ENCODE data around the gene PTPN23.

Gene PTPN23

DNA sequence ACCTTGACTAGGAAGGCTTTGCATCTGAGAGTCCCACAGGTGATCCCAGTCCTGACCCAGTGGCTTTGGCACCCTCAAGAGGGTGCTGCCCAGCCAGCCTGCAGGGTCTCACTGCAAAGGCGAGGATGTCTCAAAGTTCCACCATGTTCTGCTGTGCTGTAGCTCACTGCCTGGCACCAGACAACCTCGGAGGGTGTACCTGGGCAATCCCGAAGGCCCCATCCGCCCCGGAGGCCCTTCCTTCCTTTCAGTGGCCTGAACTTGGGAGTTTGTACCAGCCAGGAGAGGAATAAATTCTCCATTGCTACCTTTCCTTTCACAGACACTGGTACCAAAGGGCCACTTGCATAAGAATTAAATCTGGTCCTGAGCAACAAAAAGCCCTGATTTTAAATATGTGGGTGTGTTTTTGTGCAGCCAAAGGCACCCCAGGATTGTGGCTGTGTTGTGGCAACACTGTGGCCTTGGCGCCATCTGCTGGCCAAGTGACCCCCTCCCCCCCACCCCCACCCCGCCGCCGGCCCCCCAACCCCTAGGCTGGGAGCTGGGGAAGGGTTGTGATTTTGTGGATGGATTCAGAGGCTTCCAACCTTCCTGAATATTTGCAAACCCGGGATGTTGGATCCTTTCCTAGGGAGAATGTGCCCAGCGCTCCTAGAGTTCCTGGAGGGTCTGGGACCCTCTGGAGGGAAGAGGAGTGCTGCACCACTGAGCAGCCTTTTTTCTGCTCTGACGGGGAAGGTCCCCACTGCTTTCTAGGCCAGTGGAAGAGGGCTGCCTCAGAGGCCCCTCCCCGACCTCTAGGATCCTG, 9.7 kb upstream of the PTPN23 start:
- no peak for DNase-seq (ENCODE audit: low spot score)

- DNase-seq (ENCODE audit: low spot score): no peak
These were observed 6.2 kb upstream of the PTPN23 start for GRCh38 chr3:47374587-47374986.

DNA sequence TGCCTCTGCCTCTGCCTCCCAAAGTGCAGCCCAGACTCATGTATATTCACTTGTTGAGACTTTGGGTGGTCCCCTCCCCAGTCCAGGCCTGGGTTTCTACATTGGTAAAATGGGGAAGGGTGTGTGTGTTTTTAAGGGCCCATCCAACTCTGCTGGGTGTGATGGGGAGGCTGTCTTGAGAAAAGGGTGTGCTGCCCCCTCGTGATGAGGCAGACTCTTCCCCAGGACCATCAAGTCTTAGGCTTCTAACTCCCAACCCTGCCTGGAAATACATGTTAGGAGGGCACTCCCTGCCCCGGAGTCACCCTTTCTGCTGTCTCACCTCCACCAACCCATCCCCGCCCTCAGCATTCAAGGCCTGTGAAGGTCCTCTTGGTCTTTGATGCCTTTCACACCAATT, 4.4 kb upstream of the PTPN23 start:
- DNase-seq (ENCODE audit: low spot score): no peak

GRCh38 chr3:47377186-47377585, 3.6 kb upstream of the PTPN23 start:
- DNase-seq (ENCODE audit: low spot score): no peak

- DNase-seq (ENCODE audit: low spot score): no peak
These were observed 2.0 kb upstream of the PTPN23 start for GRCh38 chr3:47378869-47379268.

DNA sequence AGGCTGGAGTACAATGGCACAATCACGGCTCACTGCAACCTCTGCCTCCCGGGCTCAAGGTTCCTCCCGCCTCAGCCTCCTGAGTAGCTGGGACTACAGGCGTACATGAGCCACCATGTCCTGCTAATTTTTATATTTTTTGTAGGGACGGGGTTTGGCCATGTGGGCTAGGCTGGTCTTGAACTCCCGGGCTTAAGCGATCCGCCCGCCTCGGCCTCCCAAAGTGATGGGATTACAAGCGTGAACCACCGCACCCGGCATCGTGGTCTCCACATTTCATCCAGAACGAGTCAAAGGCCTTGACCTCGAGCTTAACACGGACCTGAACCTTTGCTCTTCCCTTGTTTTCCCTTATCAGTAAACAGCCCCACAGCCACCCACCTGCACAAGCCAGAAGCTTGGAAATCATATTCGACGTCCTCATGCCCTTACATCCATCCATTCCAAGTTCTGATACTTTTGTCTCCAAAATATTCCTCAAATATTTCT, 1.4 kb upstream of the PTPN23 start:
- DNase-seq (ENCODE audit: low spot score): no peak

GRCh38 chr3:47380026-47380600, 708 bp upstream of the PTPN23 start:
- DNase-seq (ENCODE audit: low spot score): no peak

- DNase-seq (ENCODE audit: low spot score): peak; percentile 86
These were observed 716 bp downstream of the PTPN23 start for GRCh38 chr3:47381317-47382157.

- no peak for DNase-seq (ENCODE audit: low spot score)
These were observed 3.6 kb downstream of the PTPN23 start for GRCh38 chr3:47384425-47384824.

GRCh38 chr3:47385007-47385406, 4.2 kb downstream of the PTPN23 start:
- no peak for DNase-seq (ENCODE audit: low spot score)

DNA sequence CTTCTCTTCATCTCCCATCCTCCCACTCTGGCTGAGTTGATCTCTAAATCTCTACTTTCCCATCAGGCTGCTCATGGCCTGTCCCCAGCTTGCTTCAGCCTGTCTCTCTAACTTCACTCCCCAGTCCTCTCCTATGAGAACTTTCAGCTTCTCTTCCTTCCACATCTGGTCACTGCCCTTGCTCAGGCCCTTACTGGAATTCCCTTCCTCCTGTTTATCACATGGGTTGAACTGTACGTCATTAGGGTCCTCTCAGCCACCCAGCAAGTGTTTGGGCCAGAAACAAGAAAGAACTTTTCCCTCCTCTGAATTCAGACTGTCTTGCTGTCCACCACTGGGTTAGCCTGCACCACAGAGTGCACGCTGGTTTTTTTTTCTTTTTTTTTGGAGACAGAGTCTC, 5.0 kb downstream of the PTPN23 start:
- DNase-seq (ENCODE audit: low spot score): no peak

- DNase-seq (ENCODE audit: low spot score): no peak
These were observed 12.1 kb downstream of the PTPN23 start for GRCh38 chr3:47392933-47393332.

- no peak for DNase-seq (ENCODE audit: low spot score)
These were observed 13.5 kb downstream of the PTPN23 start for GRCh38 chr3:47394140-47394870.

DNA sequence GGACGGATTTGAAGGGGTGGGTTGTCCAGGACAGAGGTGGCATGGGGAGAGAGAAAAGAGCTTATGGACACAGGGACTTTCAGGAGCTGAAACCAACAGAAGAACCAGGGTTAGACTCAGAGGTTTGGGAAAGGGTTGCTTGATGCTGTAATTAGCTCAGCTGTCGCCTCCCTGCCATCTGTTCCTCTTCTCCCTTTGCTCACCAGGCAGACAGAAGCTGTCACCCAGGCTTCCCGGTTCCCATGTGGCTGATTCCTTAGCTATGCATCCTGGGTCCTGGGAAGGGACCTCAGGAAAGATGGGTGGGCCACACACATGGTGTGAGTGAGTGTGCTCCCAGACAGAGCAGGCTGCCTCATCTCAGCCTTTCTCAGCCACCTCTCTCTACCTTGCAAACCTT, 14.1 kb downstream of the PTPN23 start:
- peak; percentile 26 for DNase-seq (ENCODE audit: low spot score)

- DNase-seq (ENCODE audit: low spot score): no peak
These were observed 17.4 kb downstream of the PTPN23 start for GRCh38 chr3:47398228-47398627.

DNA sequence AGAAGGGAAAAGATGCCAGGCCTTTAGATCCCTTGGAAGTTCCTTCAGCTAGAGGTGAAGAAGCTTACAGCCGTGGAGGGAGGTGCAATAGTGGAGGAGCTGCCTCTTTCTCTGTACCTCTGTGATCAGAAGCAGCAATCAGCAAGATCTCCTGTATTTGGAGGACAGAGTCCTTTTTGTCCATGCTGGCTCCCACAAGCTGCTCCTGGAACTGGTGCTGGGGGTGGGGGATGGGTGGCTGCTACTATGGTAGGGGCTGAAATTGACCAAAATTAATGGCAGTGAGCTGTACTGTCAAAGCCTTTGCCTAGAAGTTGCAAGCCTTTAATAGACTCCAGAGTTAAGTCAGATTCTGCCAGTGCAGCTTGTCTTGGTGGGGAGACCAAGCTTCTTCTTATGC, 18.2 kb downstream of the PTPN23 start:
- no peak for DNase-seq (ENCODE audit: low spot score)

GRCh38 chr3:47399531-47400270, 18.9 kb downstream of the PTPN23 start:
- no peak for DNase-seq (ENCODE audit: low spot score)

- no peak for DNase-seq (ENCODE audit: low spot score)
These were observed 23.6 kb downstream of the PTPN23 start for GRCh38 chr3:47404431-47404876.

GRCh38 chr3:47404955-47405790, 24.4 kb downstream of the PTPN23 start:
- DNase-seq (ENCODE audit: low spot score): no peak
